Endodermal cell (in vitro differentiated cells): ENCODE data around the gene TCHH. TPM values are rescaled to one million over a fixed set of nuclear protein-coding genes. Genes with fewer than 3 reads are reported as not detected.

ENCODE experiments used
- DNase-seq: peaks from one replicate; pipeline ENCODE4 v3.0.0-alpha.2; 2017
- H3K27ac ChIP-seq: 2 replicates; pipeline ENCODE4 v1.5.1; 2013; ENCODE audit warnings: mild to moderate bottlenecking, low read depth, low read length, moderate library complexity
- H3K27me3 ChIP-seq: 2 replicates; pipeline ENCODE4 v1.6.1; 2013; ENCODE audit warnings: mild to moderate bottlenecking, low read length, moderate library complexity; ENCODE audit not compliant: insufficient read depth, control insufficient read depth, poor library complexity, severe bottlenecking
- H3K36me3 ChIP-seq: 2 replicates; pipeline ENCODE4 v1.7.0; 2013; ENCODE audit warnings: mild to moderate bottlenecking, low read length, moderate library complexity; ENCODE audit not compliant: control insufficient read depth, insufficient read depth
- H3K4me1 ChIP-seq: one replicate; pipeline ENCODE4 v1.7.0; 2013; ENCODE audit warnings: low read length; ENCODE audit not compliant: control insufficient read depth, insufficient read depth
- H3K4me3 ChIP-seq: 2 replicates; pipeline ENCODE4 v1.5.1; 2013; ENCODE audit warnings: mild to moderate bottlenecking, low read length, moderate library complexity
- H3K9ac ChIP-seq: 2 replicates; pipeline ENCODE4 v1.6.1; 2013; ENCODE audit warnings: mild to moderate bottlenecking, low read length, moderate library complexity; ENCODE audit not compliant: poor library complexity, severe bottlenecking; ENCODE audit errors: extremely low read depth
- H3K9me3 ChIP-seq: 2 replicates; pipeline ENCODE4 v1.6.1; 2013; ENCODE audit warnings: mild to moderate bottlenecking, low read length, moderate library complexity; ENCODE audit not compliant: control insufficient read depth
- H3K27ac Mint-ChIP-seq: 2 replicates; pipeline ENCODE4 v1.8.0; 2020; ENCODE audit warnings: mixed read lengths
- H3K27me3 Mint-ChIP-seq: 2 replicates; pipeline ENCODE4 v1.8.0; 2021; ENCODE audit warnings: mild to moderate bottlenecking, mixed read lengths; ENCODE audit not compliant: insufficient read depth
- H3K36me3 Mint-ChIP-seq: 2 replicates; pipeline ENCODE4 v1.8.0; 2020; ENCODE audit warnings: low read depth, mixed read lengths
- H3K4me1 Mint-ChIP-seq: 2 replicates; pipeline ENCODE4 v1.8.0; 2020; ENCODE audit warnings: mixed read lengths
- H3K4me3 Mint-ChIP-seq: 2 replicates; pipeline ENCODE4 v1.8.0; 2020; ENCODE audit warnings: mild to moderate bottlenecking, moderate library complexity, mixed read lengths
- H3K9me3 Mint-ChIP-seq: 2 replicates; pipeline ENCODE4 v1.8.0; 2020; ENCODE audit warnings: mild to moderate bottlenecking, mixed read lengths
- CTCF ChIP-seq: fragments of 200-600 bp; sonication (generic); conservative IDR thresholded peaks from 2 replicates; pipeline ENCODE4 v1.5.0; 2021; ENCODE audit warnings: antibody characterized with exemption, mild to moderate bottlenecking
- WGBS, 2 experiments: methylation state at CpG; one replicate each; pipeline versions ENCODE4 v1.1.5 to v1.1.7; 2013; ENCODE audit warnings: missing lambda C conversion rate in 2 of 2, mixed read lengths in 1 of 2; ENCODE audit not compliant: insufficient coverage in 1 of 2, insufficient read length in 1 of 2; 5-methylcytosine and 5-hydroxymethylcytosine counted together
- total RNA-seq, 2 donors: library from RNA; stranded (reverse); fragmentation: NEBNext Ultra II Directional in 1 of 2; extraction: Animal tissue kit (Norgen Biotek cat#: 25700) in 1 of 2; gene quantifications; 2 replicates in 1 of 2; 3 replicates in 1 of 2; pipeline ENCODE4 v1.2.1, GENCODE V29; 2021

The TCHH gene
- total RNA-seq, 2 donors from 2014 or later, result 0.09 TPM

GRCh38 chr1:152153996-152154395 is 38.8 kb upstream of the TCHH start:
- H3K4me3 ChIP-seq, result no peak overlapping the region

GRCh38 chr1:152151646-152152045 is 36.4 kb upstream of the TCHH start:
- no peak overlapping the region for H3K4me3 Mint-ChIP-seq
- peaks cover 48% of the 10 kb centered on the region for H3K9me3 Mint-ChIP-seq
- H3K4me1 ChIP-seq, result no peaks in the 10 kb centered on the region
- peaks cover 60% of the 10 kb centered on the region for H3K9me3 ChIP-seq
- no peaks in the 10 kb centered on the region for H3K27me3 ChIP-seq
- H3K27me3 Mint-ChIP-seq, result no peaks in the 10 kb centered on the region
- H3K4me1 Mint-ChIP-seq, result no peaks in the 10 kb centered on the region
- 39 to 57% methylated on average over 1 to 2 of the region's 2 CpGs for WGBS, 2 experiments
- H3K4me3 ChIP-seq, result no peak overlapping the region
- H3K27ac ChIP-seq, result no peak overlapping the region
- no peak for DNase-seq
- H3K9ac ChIP-seq, result no peak overlapping the region
- no peak for TF ChIP-seq CTCF
- H3K36me3 ChIP-seq, result no peaks in the 10 kb centered on the region
- no peak overlapping the region for H3K27ac Mint-ChIP-seq
- H3K36me3 Mint-ChIP-seq, result no peaks in the 10 kb centered on the region

More at GRCh38 chr1:152153996-152154395, 38.8 kb upstream of the TCHH start:
- WGBS, 2 experiments, result 58% methylated on average over 2 to 3 of the region's 3 CpGs
- Histone ChIP-seq H3K27ac (no peak overlapping the region), H3K9me3 (peaks cover 58% of the 10 kb centered on the region), H3K4me1 (no peaks in the 10 kb centered on the region), H3K9ac (no peak overlapping the region), H3K27me3 (no peaks in the 10 kb centered on the region), H3K36me3 (no peaks in the 10 kb centered on the region)
- Mint-ChIP-seq H3K36me3 (no peaks in the 10 kb centered on the region), H3K4me1 (no peaks in the 10 kb centered on the region), H3K27me3 (no peaks in the 10 kb centered on the region), H3K27ac (no peak overlapping the region), H3K4me3 (no peak overlapping the region), H3K9me3 (peaks cover 28% of the 10 kb centered on the region)
- no peak for DNase-seq
- no peak for TF ChIP-seq CTCF

GRCh38 chr1:152148981-152149380 is 33.7 kb upstream of the TCHH start:
- WGBS, 2 experiments, result 13% methylated on average over 1 of the region's 1 CpG; no CpG with 5 or more reads in 1 of the 2 experiments
- Histone ChIP-seq H3K4me1 (no peaks in the 10 kb centered on the region), H3K9ac (no peak overlapping the region), H3K27me3 (no peaks in the 10 kb centered on the region), H3K27ac (no peak overlapping the region), H3K9me3 (peaks cover 62% of the 10 kb centered on the region), H3K36me3 (no peaks in the 10 kb centered on the region), H3K4me3 (no peak overlapping the region)
- no peak overlapping the region for H3K4me3 Mint-ChIP-seq
- H3K27ac Mint-ChIP-seq, result no peak overlapping the region
- H3K9me3 Mint-ChIP-seq, result peaks cover 69% of the 10 kb centered on the region
- TF ChIP-seq CTCF, result no peak
- no peak for DNase-seq
- H3K36me3 Mint-ChIP-seq, result no peaks in the 10 kb centered on the region
- H3K4me1 Mint-ChIP-seq, result no peaks in the 10 kb centered on the region
- no peaks in the 10 kb centered on the region for H3K27me3 Mint-ChIP-seq
